ENCODE measurements around the gene NENF. TPM values are rescaled to one million over a fixed set of nuclear protein-coding genes. Genes with fewer than 3 reads are reported as not detected.

Gene NENF
- total and polyA plus RNA-seq, 3 donors from 2014 or later = 33.9 to 54.6 (median 41.6) TPM

DNA sequence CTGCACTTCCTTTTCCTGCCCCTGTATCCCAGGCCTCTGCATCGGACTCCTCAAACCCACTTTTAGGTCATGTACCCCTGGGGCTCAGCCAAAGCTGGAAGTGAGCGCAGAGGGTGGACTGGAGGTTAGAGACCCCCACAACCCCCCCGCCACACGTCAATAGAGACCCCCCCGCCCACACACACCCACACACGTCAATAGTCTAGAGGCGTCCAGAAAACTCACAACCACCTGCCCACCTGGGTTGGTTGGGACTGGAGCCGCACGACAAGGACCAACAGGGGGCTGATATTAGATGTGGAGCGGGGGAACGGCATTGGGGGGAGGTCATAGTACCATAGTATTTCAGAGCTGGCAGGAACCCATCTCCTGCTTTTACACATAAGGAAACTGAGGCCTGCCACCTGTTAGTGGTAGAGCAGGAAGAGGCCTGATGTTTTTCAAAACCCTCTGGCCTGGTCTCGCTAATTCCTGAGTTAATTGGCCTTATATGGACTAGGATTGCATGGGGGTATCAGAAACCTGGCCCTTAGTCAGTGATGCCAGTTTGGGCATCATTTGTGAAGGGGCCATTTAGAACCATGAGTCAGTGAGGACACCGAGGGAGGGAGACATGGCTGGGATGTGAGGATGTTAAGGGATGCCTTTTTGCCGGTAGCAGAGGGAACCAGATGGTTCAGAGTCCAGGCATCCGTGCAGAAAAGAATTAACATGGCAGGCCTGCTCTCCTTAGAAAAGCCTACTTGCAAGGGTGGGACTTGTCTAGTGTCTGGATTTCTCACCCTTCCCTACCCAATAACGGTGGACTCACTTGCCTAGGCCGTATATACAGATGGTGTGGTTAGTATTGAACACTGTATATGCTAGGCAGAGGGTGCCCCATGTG lies 1.1 kb downstream of the NENF start:
- DNase-seq = no peak
- no peak for TF ChIP-seq POLR2A (IDR thresholded peaks at IDR 0.05)
- TF ChIP-seq, protein P1, sequence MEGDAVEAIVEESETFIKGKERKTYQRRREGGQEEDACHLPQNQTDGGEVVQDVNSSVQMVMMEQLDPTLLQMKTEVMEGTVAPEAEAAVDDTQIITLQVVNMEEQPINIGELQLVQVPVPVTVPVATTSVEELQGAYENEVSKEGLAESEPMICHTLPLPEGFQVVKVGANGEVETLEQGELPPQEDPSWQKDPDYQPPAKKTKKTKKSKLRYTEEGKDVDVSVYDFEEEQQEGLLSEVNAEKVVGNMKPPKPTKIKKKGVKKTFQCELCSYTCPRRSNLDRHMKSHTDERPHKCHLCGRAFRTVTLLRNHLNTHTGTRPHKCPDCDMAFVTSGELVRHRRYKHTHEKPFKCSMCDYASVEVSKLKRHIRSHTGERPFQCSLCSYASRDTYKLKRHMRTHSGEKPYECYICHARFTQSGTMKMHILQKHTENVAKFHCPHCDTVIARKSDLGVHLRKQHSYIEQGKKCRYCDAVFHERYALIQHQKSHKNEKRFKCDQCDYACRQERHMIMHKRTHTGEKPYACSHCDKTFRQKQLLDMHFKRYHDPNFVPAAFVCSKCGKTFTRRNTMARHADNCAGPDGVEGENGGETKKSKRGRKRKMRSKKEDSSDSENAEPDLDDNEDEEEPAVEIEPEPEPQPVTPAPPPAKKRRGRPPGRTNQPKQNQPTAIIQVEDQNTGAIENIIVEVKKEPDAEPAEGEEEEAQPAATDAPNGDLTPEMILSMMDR (IDR thresholded peaks at IDR 0.05) = no peak
- Histone ChIP-seq H3K36me3 (ENCODE audit: low read depth, missing control alignments) (no peaks in the 10 kb centered on the region), H3K27ac (peak overlapping the region; percentile 74 to 84), H3K27me3 (no peaks in the 10 kb centered on the region), H3K4me3 (peak overlapping the region; percentile 75 to 81), H3K4me1 (no peaks in the 10 kb centered on the region), H3K9me3 (no peaks in the 10 kb centered on the region)
- intact Hi-C loops (cut with DNase I; ENCODE audit: low total_unique reads) = no loop called here
- 33 to 37% methylated on average over 17 of the region's 17 CpGs for WGBS, 2 donors

DNA sequence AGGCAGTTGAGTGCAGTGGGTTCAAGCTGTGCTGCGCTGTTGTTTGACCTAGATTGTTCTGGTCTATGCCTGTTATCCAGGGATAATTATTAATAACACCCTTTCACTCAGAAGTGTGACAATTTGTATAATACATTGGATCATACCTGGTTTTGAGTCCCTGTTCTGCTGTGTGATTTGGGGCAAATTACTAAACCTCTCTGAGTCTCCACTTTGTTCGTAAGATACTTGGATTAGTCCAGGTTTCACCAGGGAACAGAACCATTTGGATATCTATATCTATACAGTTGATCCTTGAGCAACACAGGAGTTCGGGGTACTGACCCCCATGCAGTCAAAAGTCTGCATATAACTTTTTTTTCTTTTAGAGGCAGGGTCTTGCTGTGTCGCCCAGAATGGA lies 2.3 kb downstream of the NENF start:
- TF ChIP-seq POLR2A (IDR thresholded peaks at IDR 0.05) = no peak
- Histone ChIP-seq H3K27ac (no peak overlapping the region), H3K4me3 (no peak overlapping the region), H3K9me3 (no peaks in the 10 kb centered on the region), H3K27me3 (no peaks in the 10 kb centered on the region), H3K4me1 (no peaks in the 10 kb centered on the region), H3K36me3 (ENCODE audit: low read depth, missing control alignments) (no peaks in the 10 kb centered on the region)
- WGBS, 2 donors = 96 to 98% methylated on average over 4 of the region's 4 CpGs
- intact Hi-C loops (cut with DNase I; ENCODE audit: low total_unique reads) = no loop called here
- no peak for DNase-seq

DNA sequence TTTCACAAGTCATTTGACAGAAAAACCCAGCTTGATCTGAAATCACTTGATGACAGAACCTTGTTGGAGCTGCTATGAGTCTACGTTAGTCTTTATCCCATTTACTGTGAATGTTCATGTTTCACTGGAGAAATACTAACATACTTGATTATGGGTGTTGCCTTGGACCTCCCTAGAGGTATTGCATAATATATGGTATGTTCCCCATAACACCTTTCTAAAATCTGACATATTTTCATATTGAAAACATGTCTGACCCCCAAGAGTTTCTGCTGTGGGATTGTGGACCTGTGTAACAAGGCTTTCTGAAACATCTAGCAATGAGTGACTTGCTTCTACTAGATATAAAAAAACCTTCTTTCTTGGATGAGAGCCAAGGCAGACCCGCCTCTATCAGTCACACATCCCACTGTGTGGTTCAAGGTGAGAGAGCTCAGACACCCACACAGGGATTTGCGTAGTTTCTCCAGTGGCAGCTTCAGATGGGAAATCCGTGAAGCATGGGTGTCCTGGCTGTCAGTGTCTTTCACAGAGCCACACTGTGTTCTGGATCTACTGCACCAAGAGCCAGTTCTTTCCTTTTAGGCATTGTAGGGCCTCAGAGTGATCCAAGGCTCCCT lies 4.6 kb downstream of the NENF start:
- TF ChIP-seq, protein P1 (IDR thresholded peaks at IDR 0.05) = no peak
- TF ChIP-seq POLR2A (IDR thresholded peaks at IDR 0.05) = no peak
- intact Hi-C loops (cut with DNase I; ENCODE audit: low total_unique reads) = no loop called here
- Histone ChIP-seq H3K36me3 (ENCODE audit: low read depth, missing control alignments) (no peaks in the 10 kb centered on the region), H3K27me3 (no peaks in the 10 kb centered on the region), H3K4me1 (no peaks in the 10 kb centered on the region), H3K9me3 (no peaks in the 10 kb centered on the region), H3K27ac (no peak overlapping the region), H3K4me3 (no peak overlapping the region)
- 74 to 82% methylated on average over 4 of the region's 4 CpGs for WGBS, 2 donors
- DNase-seq = no peak

DNA sequence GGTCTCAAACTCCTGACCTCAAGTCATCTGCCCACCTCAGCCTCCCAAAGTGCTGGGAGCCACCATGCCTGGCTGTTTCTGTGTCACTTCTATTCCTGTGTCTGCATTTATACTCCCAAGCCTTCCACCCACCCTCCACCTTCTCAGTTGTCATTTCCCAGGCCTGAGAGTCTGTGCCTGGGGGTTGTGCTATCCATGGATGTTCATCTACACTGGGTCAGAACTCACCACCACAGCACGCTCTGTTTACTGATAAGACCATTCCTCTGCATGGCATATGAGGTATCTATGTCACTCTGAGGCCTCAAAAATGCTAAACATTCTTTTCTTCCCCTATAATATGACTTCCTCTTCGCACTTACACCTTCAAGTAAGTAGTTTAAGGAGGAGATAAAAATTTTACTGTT lies 6.1 kb downstream of the NENF start:
- Histone ChIP-seq H3K9me3 (no peaks in the 10 kb centered on the region), H3K4me1 (no peaks in the 10 kb centered on the region), H3K27me3 (no peaks in the 10 kb centered on the region), H3K27ac (no peak overlapping the region), H3K36me3 (ENCODE audit: low read depth, missing control alignments) (no peaks in the 10 kb centered on the region), H3K4me3 (no peak overlapping the region)
- DNase-seq = no peak
- TF ChIP-seq POLR2A (IDR thresholded peaks at IDR 0.05) = no peak
- TF ChIP-seq, protein P1 (IDR thresholded peaks at IDR 0.05) = no peak
- 95 to 100% methylated on average over 2 of the region's 2 CpGs for WGBS, 2 donors
- intact Hi-C loops (cut with DNase I; ENCODE audit: low total_unique reads) = no loop called here

DNA sequence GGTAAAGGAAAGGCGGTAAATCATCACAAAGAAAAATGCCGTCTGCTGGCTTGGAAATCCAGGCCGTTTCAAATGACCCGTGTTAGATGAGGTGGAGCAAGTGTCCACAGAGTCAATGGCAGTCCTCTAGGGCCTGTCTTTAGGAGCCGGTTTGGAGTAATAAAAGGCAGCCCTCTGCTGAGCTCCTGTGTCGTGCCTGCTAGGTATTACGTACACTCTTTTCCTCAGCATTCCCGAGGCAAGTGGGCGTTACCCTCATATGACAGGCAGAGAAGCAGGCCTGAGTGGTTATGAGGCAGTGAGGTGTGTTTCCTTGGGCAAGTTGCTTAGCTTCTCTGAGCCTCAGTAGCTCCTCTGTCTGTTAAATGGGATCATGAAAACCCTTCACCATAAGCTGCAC lies 7.7 kb downstream of the NENF start:
- WGBS, 2 donors = 74 to 77% methylated on average over 9 of the region's 9 CpGs
- Histone ChIP-seq H3K4me1 (no peaks in the 10 kb centered on the region), H3K9me3 (no peaks in the 10 kb centered on the region), H3K27ac (no peak overlapping the region), H3K4me3 (no peak overlapping the region), H3K27me3 (no peaks in the 10 kb centered on the region), H3K36me3 (ENCODE audit: low read depth, missing control alignments) (no peaks in the 10 kb centered on the region)
- DNase-seq = no peak
- intact Hi-C loops (cut with DNase I; ENCODE audit: low total_unique reads) = no loop called here
- TF ChIP-seq, protein P1 (IDR thresholded peaks at IDR 0.05) = no peak
- TF ChIP-seq POLR2A (IDR thresholded peaks at IDR 0.05) = no peak
